Measurements from ENCODE around the gene FGFRL1.

FGFRL1 gene

GRCh38 chr4:1075225-1075624 is 63.8 kb downstream of the FGFRL1 start:
- no peak for DNase-seq (ENCODE audit: low read depth in 2 of 2)

DNA sequence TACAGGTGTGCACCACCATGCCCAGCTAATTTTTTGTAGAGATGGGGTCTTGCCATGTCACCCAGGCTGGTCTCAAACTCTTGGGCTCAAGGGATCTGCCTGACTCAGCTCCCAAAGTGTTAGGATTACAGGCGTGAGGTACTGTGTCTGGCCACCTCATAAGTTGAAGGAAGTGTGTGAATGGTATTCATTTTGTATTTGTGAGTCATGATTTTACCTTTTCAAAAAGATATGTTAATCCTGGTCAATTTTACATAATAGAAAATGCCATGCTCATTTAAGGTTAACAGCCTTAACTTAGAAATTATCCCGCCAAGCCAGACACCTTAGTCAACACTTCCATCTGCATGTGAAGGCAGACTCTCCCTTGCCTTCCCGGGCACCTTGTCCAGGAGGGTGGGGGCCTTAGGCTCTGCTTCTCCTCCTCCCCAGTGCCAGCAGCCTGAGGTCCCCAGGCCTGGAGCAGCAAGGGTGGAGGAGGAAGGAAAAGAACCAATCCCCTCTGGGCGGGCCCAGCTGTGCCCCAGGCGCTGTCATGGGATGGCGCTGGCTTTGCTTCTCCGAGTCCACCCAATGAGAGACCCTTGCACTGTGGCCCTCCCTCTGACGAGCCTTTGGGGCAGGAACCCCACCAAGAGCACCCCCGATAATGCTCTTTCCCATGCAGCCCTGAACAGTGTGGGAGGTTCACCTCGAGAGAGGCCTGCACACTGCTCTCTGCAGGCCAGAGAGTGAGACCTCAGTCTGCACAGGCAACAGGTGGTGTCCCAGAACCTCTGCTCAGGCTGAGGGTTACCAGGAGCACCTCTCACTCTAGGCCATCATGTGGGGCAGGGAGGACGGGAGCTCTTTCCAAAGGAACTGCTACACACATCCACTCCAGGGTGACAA is 64.6 kb downstream of the FGFRL1 start:
- no peak for DNase-seq (ENCODE audit: low read depth in 2 of 2)
